ENCODE data around the gene BTBD8.

Gene BTBD8

DNA sequence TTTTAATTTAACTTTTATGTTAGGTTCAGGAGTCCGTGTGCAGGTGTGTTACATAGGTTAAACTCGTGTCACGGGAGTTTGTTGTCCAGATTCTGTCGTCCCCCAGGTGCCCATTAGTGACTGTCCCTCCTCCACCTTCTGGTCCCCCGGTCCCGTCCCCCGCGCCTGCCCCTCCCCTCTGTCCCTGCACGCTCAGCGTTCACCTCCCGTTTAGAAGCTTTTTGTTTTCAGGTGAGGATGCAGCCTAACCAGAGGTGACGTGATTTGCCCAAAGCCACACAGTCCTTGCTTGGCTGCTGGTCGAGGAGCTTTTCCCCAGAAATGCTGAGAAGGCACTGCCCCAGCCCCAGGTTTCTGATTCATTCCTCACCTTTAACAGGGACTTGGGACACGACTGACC is 138.4 kb downstream of the BTBD8 start:
- H3K9ac ChIP-seq = no peak overlapping the region
- no peaks in the 10 kb centered on the region for H3K9me3 ChIP-seq
- H3K4me1 ChIP-seq = no peaks in the 10 kb centered on the region
- H3K27ac ChIP-seq = no peak overlapping the region
- no peak for TF ChIP-seq Cebpa-rat (IDR thresholded peaks at IDR 0.05)
- H3K36me3 ChIP-seq = no peaks in the 10 kb centered on the region
- H4K20me1 ChIP-seq = no peaks in the 10 kb centered on the region
- no peak overlapping the region for H3K4me2 ChIP-seq
- H3K4me3 ChIP-seq = no peak overlapping the region
- no peaks in the 10 kb centered on the region for H3K27me3 ChIP-seq

DNA sequence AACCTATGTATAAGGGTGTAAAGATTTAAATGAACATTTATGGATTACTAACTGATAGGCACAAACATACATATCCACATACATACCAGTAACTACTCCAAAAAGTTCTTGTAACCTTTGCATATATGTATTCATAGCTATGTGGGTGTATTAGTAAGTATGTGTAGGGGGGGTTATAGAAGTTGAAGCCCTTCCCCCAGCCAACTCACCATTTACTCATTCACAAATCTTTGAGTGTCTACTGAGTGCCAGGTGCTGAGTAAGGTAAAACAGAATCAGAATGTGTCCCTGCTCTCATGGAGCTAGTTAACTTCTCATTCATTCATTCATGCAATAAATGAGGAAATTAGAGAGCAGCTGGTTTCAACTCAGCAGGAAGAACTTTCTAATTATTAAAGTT is 138.9 kb downstream of the BTBD8 start:
- H3K27ac ChIP-seq = no peak overlapping the region
- H3K4me3 ChIP-seq = no peak overlapping the region
- H3K9me3 ChIP-seq = no peaks in the 10 kb centered on the region
- H3K27me3 ChIP-seq = no peaks in the 10 kb centered on the region
- no peaks in the 10 kb centered on the region for H3K36me3 ChIP-seq
- no peaks in the 10 kb centered on the region for H3K4me1 ChIP-seq
- H3K9ac ChIP-seq = no peak overlapping the region
- no peak for TF ChIP-seq Cebpa-rat (IDR thresholded peaks at IDR 0.05)
- no peak overlapping the region for H3K4me2 ChIP-seq
- H4K20me1 ChIP-seq = no peaks in the 10 kb centered on the region

DNA sequence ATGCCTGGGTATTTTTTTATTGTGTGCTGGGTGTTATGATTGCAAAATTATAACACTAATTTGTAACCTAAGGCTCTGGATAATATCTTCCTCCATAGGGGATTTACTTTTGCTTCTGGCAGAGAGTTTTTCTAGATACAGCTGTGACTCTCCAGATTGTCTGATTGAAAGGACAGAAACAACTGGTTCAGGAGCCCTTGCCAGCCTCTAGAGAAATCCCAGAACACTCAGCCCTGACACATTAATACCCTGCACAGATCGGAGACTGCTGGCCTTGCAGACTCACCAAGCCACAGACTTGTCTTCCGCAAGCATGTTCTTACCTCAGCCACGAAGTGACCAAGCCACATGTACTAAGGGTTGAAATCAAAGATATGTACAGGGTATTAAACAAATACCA is 148.3 kb downstream of the BTBD8 start:
- no peak overlapping the region for H3K4me3 ChIP-seq
- H3K27ac ChIP-seq = no peak overlapping the region
- H3K27me3 ChIP-seq = no peaks in the 10 kb centered on the region
- no peaks in the 10 kb centered on the region for H3K9me3 ChIP-seq
- no peaks in the 10 kb centered on the region for H3K4me1 ChIP-seq
- no peak overlapping the region for H3K4me2 ChIP-seq
- H3K9ac ChIP-seq = no peak overlapping the region
- H3K36me3 ChIP-seq = no peaks in the 10 kb centered on the region
- no peaks in the 10 kb centered on the region for H4K20me1 ChIP-seq
- no peak for TF ChIP-seq Cebpa-rat (IDR thresholded peaks at IDR 0.05)

DNA sequence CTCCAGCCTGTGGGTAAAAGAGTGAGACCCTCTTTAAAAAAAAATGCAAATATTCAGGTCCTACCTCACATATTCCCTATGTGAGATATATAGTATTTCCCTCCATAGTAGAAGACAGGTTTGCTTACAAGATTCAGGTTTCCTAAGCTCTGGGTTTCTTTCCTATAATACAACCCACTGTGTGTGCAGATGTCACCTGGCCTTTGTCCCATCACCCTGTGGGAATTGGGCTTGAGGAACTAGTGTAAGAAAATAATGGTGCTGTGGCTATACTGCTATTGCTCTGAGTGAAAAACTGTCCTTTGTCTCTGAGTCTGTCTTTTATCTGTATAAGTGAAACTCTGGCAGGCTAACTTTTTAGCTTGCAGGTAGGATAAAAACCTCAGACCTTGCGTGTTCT is 150.6 kb downstream of the BTBD8 start:
- TF ChIP-seq Cebpa-rat (IDR thresholded peaks at IDR 0.05) = no peak
- H3K9ac ChIP-seq = no peak overlapping the region
- H3K4me1 ChIP-seq = no peaks in the 10 kb centered on the region
- no peaks in the 10 kb centered on the region for H4K20me1 ChIP-seq
- H3K4me3 ChIP-seq = no peak overlapping the region
- H3K36me3 ChIP-seq = no peaks in the 10 kb centered on the region
- no peaks in the 10 kb centered on the region for H3K27me3 ChIP-seq
- H3K9me3 ChIP-seq = no peaks in the 10 kb centered on the region
- H3K4me2 ChIP-seq = no peak overlapping the region
- no peak overlapping the region for H3K27ac ChIP-seq
